ENCODE measurements around the gene HOXD3.

The HOXD3 gene

GRCh38 chr2:176174824-176175708 is 18.0 kb downstream of the HOXD3 start:
- DNase-seq (ENCODE audit: insufficient read length, low spot score) (no peak), FAIRE-seq (no peak)

- no peak for FAIRE-seq
- DNase-seq (ENCODE audit: insufficient read length, low spot score), result no peak
Measured at GRCh38 chr2:176175709-176176607, 18.9 kb downstream of the HOXD3 start.

GRCh38 chr2:176177580-176178037 is 20.5 kb downstream of the HOXD3 start:
- FAIRE-seq, result no peak
- DNase-seq (ENCODE audit: insufficient read length, low spot score), result no peak

GRCh38 chr2:176178038-176178756 is 21.1 kb downstream of the HOXD3 start:
- DNase-seq (ENCODE audit: insufficient read length, low spot score) (no peak), FAIRE-seq (no peak)

GRCh38 chr2:176178757-176179295 is 21.7 kb downstream of the HOXD3 start:
- no peak for DNase-seq (ENCODE audit: insufficient read length, low spot score)
- no peak for FAIRE-seq

- FAIRE-seq, result no peak
- no peak for DNase-seq (ENCODE audit: insufficient read length, low spot score)
Measured at GRCh38 chr2:176181551-176181950, 24.4 kb downstream of the HOXD3 start.

GRCh38 chr2:176182671-176183070 is 25.6 kb downstream of the HOXD3 start:
- FAIRE-seq, result no peak
- no peak for DNase-seq (ENCODE audit: insufficient read length, low spot score)

GRCh38 chr2:176184749-176185148 is 27.6 kb downstream of the HOXD3 start:
- no peak for FAIRE-seq
- no peak for DNase-seq (ENCODE audit: insufficient read length, low spot score)

- FAIRE-seq (no peak), DNase-seq (ENCODE audit: insufficient read length, low spot score) (no peak)
Measured at GRCh38 chr2:176186024-176186423, 28.9 kb downstream of the HOXD3 start.

GRCh38 chr2:176187200-176187898 is 30.2 kb downstream of the HOXD3 start:
- no peak for DNase-seq (ENCODE audit: insufficient read length, low spot score)
- FAIRE-seq, result no peak

GRCh38 chr2:176187899-176188773 is 31.0 kb downstream of the HOXD3 start, which contains the start of gene HOXD1:
Gene HOXD1 (plus strand): TSS chr2:176188668. CDS start chr2:176188802, 134 bp downstream.
- no peak for FAIRE-seq

GRCh38 chr2:176188774-176189680 is 31.9 kb downstream of the HOXD3 start:
- FAIRE-seq, result no peak
- no peak for DNase-seq (ENCODE audit: insufficient read length, low spot score)

More at GRCh38 chr2:176187899-176188773, 31.0 kb downstream of the HOXD3 start, which contains the start of gene HOXD1:
- no peak for DNase-seq (ENCODE audit: insufficient read length, low spot score)

- no peak for FAIRE-seq
- DNase-seq (ENCODE audit: insufficient read length, low spot score), result no peak
Measured at GRCh38 chr2:176189681-176190641, 32.9 kb downstream of the HOXD3 start.

GRCh38 chr2:176192351-176192750 is 35.2 kb downstream of the HOXD3 start:
- no peak for DNase-seq (ENCODE audit: insufficient read length, low spot score)
- no peak for FAIRE-seq

- no peak for FAIRE-seq
- no peak for DNase-seq (ENCODE audit: insufficient read length, low spot score)
Measured at GRCh38 chr2:176193048-176193447, 35.9 kb downstream of the HOXD3 start.

GRCh38 chr2:176199902-176200301 is 42.8 kb downstream of the HOXD3 start:
- DNase-seq (ENCODE audit: insufficient read length, low spot score) (no peak), FAIRE-seq (no peak)

- no peak for FAIRE-seq
- no peak for DNase-seq (ENCODE audit: insufficient read length, low spot score)
Measured at GRCh38 chr2:176200971-176201370, 43.9 kb downstream of the HOXD3 start.
